Suprapubic skin (tissue), 4 donors: ENCODE measurements around the gene STOX1.

ENCODE experiments used
- CTCF ChIP-seq, 2 donors: fragments of 200-600 bp in 1 of 2; fragments of 450-650 bp in 1 of 2; sonication (generic) in 1 of 2; IDR thresholded peaks; one replicate each; pipeline ENCODE4 v1.5.1; 2016 to 2019; ENCODE audit warnings: antibody characterized with exemption in 2 of 2, mild to moderate bottlenecking in 1 of 2, moderate library complexity in 1 of 2
- POLR2A ChIP-seq, 2 donors: fragments of 450-650 bp; IDR thresholded peaks; one replicate each; pipeline ENCODE4 v1.6.1; 2017; ENCODE audit warnings: antibody characterized with exemption in 2 of 2, mild to moderate bottlenecking in 2 of 2, moderate library complexity in 2 of 2
- POLR2AphosphoS5 ChIP-seq, 3 donors: sonication (generic); formaldehyde crosslinking; IDR thresholded peaks; one replicate each; pipeline ENCODE4 v1.6.1; 2017; ENCODE audit warnings: antibody characterized with exemption in 3 of 3

GRCh38 chr10:68880181-68880580 lies 52.9 kb downstream of the STOX1 start:
- TF ChIP-seq CTCF (IDR thresholded peaks at IDR 0.05) = no peak
- TF ChIP-seq POLR2A (IDR thresholded peaks at IDR 0.05) = no peak
- TF ChIP-seq POLR2AphosphoS5 (IDR thresholded peaks at IDR 0.05) = no peak
